Neural cell (in vitro differentiated cells): ENCODE data around the gene PCBP4.

ENCODE experiments used
- CTCF ChIP-seq: fragments of 450-650 bp; IDR thresholded peaks from 2 replicates; pipeline ENCODE4 v1.5.1; 2014; ENCODE audit warnings: antibody characterized with exemption, mild to moderate bottlenecking, moderate library complexity; ENCODE audit not compliant: poor library complexity, severe bottlenecking
- EP300 ChIP-seq: fragments of 450-650 bp; conservative IDR thresholded peaks from 2 replicates; pipeline ENCODE4 v1.6.1; 2014; ENCODE audit warnings: antibody characterized with exemption, mild to moderate bottlenecking, moderate library complexity; ENCODE audit not compliant: poor library complexity, severe bottlenecking
- EZH2 ChIP-seq: fragments of 200-600, 300-800 bp; shearing (Covaris generic), sonication (generic); IDR thresholded peaks from 2 replicates; pipeline ENCODE4 v1.6.1; 2014; ENCODE audit warnings: antibody characterized with exemption, low read length, borderline replicate concordance, mild to moderate bottlenecking; ENCODE audit not compliant: insufficient read depth, poor library complexity, severe bottlenecking
- MXI1 ChIP-seq: fragments of 450-650 bp; conservative IDR thresholded peaks from 2 replicates; pipeline ENCODE4 v1.6.1; 2014; ENCODE audit warnings: antibody characterized with exemption, mild to moderate bottlenecking; ENCODE audit not compliant: poor library complexity, severe bottlenecking
- POLR2AphosphoS5 ChIP-seq: IDR thresholded peaks from 2 replicates; pipeline ENCODE4 v1.6.1; 2012
- RAD21 ChIP-seq: fragments of 450-650 bp; conservative IDR thresholded peaks from 2 replicates; pipeline ENCODE4 v1.6.1; 2014; ENCODE audit warnings: antibody characterized with exemption, mild to moderate bottlenecking, moderate library complexity
- REST ChIP-seq: IDR thresholded peaks from 2 replicates; pipeline ENCODE4 v1.6.1; 2012; ENCODE audit warnings: borderline replicate concordance
- SMC3 ChIP-seq: fragments of 450-650 bp; conservative IDR thresholded peaks from 2 replicates; pipeline ENCODE4 v1.6.1; 2014; ENCODE audit warnings: antibody characterized with exemption, mild to moderate bottlenecking, moderate library complexity; ENCODE audit not compliant: poor library complexity
- TAF1 ChIP-seq: IDR thresholded peaks from 2 replicates; pipeline ENCODE4 v1.6.1; 2012; ENCODE audit warnings: low read depth

GRCh38 chr3:51946796-51947195 lies 20.5 kb downstream of the PCBP4 start:
- TF ChIP-seq CTCF (no peak), POLR2AphosphoS5 (no peak), EP300 (no peak), EZH2 (no peak), MXI1 (no peak), REST (no peak), RAD21 (no peak), TAF1 (no peak), SMC3 (no peak)
